NCI-H1436 treated with DMSO at 0.1 percent for 48 hours (cell line): ENCODE data around the gene C2orf72.
"Not testable (repeated sequence)": the region's sequence is repeated elsewhere in the genome, so short reads cannot be mapped to it uniquely, and the experiment has no call there.

Source experiments
- DNase-seq: peaks from one replicate; lab custom pipeline; 2025; lab: John Stamatoyannopoulos, UW

C2orf72 gene

DNA sequence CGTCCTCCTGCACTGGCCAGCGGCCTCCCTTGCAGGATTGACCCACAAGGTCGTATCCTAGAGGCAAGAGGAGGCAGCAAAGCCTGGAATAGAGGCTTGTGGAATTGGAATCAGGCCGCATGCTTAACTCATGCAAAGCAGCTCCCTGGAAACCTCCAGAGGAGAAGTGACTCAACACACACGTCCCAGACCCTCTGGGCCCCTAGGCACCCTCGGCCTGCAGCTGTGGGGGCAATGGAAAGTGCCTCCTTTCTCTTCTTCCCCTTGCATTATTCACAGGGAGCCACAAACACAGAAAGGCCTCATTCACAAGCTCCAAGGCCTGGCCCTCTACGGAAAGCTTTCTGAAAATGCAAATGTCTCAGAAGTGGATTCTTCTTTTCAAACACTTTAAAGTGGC, 21.8 kb upstream of the C2orf72 start:
- no peak for DNase-seq

DNA sequence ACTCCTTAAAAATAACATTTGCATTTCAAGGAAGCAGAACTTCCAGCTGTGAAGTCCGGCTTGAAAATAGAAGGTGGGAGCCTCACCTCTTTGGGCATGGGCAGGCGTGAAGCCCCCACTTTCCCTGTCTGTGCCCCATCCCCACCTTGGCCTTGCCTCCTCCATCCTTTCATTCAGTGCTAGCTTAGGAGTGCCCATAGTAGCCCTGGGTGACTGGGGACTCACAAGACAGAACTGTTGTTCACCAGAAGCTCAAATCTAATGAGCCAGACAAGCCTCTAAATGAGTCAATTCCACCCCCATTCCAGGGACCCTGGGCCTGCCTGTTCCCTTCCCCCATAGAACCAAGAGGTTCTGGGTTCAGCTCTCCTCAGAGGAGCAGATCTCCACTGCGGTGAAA, 21.4 kb upstream of the C2orf72 start:
- DNase-seq = no peak

DNA sequence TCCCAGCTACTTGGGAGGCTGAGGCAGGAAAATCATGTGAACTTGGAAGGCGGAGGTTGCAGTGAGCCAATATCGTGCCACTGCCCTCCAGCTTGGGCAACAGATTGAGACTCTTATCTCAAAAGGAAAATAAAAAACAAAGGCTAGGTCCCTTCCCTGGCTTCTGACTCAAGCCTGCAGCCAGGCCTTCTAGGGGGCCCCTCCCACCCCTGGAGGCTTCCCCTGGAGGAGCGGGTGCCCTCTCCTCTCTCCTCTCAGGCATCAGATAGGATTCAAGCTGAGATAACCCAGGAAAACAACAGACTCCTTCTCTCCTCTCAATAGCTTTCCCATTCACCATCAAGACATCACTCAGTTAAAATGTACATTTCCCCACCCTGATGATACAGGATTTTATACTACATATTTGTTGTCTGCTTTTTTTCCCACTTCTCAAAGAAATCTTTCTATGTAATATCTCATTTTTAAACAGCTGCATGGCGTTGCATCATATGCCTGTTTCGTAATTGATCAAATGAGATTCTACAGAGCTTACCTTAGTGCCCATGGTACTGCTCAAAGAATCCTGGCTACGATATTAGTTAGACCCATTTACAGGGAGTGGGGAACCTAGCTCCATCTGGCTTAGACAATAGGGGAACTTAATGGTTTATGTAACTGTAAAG, 20.6 kb upstream of the C2orf72 start:
- no peak for DNase-seq

DNA sequence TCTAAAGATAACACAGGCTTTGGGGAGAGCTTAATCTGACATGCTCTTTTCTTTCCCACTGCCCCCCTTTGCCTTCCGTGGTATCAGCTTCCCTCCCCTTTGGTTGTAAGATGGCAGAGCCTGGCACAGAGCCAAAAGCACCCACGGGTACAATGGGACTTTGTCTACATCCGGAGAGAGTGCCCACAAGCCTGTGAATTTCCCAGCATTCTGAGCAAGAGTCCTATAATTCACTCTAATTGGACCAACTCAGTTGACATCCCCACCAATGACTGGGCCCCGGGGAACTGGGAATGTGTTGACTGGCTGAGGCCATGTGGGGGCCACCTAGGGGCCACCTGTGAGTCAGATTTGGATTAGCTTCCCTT, 20.1 kb upstream of the C2orf72 start:
- no peak for DNase-seq

DNA sequence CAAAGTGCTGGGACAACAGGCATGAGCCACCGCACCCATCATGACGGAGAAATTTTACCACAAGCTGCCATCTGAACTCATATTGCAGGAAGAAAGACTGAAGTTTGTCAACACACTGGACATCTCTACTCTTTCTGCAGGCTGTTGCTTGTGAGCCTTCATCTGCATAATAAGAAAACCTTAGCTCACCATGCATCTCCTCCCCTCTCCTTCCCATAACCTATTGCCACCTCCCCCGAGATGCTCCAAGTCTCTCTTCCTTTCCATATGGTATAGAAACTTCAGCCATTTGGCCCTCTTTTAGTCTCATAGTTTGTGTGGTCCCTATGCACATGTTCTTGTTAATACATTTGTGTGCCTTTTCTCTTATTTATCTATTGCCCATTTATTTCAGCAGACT, 19.1 kb upstream of the C2orf72 start:
- no peak for DNase-seq

DNA sequence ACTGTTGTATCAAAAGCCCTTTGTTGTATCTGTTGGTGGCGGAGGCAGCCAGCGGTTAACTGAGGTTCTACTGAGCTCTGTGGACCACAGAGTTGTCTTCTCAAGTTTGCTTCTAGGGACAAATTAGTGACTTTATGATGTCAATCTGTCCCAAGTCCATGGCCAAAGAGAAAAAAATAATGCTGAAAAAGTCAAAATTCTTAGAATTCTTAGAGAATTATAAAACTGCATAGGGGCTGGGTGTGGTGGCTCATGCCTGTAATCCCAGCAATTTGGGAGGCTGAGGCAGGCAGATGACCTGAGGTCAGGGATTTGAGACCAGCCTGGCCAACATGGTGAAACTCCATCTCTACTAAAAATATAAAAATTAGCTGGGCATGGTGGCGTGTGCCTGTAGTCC, 12.3 kb upstream of the C2orf72 start:
- DNase-seq = not testable (repeated sequence)

DNA sequence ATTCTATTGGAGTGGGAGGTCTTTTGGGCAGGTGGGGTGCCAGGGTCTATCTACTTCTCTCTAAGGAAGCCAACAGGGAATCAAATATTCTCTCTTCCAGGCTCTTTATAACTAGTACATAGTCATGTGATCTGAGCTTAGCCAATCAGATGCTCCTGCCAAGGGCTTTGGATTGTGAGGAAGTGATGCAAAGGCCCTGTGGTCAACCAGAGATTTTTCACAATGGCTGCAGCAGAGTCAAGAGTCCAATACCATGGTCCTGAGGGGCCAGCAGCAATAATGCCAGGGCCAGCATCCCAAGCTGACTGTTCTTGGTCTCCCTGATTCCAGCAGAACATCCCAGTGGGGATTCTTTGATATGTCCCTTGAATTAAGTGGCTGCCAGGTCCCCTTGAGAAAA, 8.4 kb upstream of the C2orf72 start:
- no peak for DNase-seq

DNA sequence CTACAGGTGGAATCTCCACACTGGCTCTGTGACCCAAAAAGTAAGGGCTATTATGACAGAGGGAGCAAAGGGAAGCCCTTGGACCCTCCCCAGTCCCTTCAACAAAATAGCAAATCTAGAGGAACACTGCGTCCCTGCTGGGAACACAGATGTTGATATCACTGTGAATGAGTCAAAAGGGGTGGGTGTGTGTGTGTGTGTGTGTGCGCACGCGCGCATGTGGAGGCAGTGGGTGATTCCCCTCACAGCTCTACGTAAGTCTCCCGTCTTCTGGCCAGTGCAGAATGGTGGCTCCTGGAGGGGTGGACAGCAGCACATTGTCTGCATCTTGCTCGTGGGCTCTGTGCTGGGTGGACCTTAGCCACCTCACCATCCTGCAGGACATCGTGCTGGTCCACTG, 7.8 kb upstream of the C2orf72 start:
- no peak for DNase-seq

DNA sequence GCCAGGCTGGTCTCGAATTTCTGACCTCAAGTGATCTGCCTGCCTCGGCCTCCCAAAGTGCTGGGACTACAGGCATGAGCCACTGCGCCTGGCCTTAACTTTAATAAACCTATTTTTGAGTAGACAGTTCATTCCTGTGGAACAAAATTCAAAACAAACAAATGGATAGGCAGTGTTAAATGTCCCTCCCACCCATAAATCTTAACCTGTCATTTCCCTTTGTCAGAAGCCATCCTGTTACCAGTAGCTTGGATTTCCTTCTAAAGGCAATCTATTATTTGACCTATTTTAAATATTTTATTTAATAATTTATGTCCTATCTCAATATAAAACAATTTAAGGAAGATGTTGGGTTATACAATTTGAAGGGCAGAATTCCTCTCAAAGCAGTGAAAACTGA, 6.6 kb upstream of the C2orf72 start:
- DNase-seq = no peak

DNA sequence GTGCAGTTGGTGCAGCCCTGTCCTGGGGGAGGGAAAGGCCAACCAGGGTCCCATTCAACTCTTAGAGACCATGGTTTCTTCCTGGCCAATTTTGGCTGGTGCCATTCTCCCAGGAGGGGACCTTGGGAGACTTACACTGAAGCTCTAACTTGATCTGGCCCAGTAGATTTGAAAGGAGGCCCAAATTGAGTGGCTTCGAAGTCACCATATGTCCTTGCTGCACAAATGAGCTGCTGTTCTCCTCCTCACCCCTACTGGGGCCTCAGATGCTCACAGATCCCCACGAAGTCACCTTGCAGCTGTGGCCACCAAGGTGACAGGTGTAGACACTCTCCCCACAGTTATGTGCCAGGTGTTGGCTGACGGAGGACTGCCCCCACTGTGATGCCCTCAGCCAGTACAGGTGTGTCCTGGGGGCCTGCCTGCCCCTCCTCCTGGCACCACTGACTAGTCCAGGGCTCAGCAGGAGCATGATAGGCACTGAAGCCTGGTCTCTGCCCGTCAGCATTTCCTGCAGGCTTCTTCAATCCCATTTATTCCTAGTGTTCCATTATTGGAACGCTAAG, 4.7 kb upstream of the C2orf72 start:
- DNase-seq = no peak

DNA sequence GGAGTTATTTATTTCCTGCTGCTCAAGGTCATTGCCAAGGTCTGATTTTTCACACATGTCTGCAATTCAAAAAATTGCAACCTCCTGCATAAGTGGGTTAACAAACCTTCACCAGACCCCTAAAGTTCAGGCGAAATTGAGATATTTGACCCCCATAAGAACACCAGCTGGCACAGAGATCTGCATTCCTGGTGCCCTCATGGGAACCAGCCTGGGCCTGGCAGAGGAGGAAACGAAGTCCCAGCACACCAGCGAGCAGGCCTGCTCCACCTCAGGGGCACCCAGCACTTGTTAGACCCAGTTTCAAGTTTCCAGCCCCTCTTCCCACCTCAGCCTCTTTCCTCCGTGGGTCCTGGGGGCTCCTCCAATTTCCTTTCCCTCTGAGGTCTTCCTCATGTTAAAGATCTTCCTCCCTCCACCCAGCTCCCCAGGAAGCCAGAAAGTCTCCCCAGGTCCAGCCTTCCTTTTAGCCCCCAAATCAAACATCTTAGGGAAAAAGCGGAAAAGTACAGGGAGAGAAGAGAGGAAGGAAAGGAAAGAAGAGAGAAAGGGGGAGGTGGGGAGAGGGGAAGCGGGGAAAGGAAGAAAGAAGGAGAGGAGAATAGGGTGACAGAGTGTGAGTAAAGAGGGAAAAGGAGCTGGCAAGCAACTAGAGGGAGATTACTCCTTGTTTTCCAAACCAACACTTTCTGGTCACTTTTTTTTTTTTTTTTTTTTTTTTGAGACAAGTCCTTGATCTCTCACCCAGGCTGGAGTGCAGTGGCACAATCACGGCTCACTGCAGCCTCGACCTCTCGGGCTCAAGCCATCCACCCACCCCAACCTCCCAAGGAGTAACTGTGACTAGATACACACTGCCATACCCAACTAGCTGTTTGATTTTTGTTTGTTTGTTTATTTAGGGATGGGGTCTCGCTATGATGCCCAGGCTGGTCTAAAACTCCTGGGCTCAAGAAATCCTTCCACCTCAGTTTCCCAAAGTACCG, 3.9 kb upstream of the C2orf72 start:
- no peak for DNase-seq

DNA sequence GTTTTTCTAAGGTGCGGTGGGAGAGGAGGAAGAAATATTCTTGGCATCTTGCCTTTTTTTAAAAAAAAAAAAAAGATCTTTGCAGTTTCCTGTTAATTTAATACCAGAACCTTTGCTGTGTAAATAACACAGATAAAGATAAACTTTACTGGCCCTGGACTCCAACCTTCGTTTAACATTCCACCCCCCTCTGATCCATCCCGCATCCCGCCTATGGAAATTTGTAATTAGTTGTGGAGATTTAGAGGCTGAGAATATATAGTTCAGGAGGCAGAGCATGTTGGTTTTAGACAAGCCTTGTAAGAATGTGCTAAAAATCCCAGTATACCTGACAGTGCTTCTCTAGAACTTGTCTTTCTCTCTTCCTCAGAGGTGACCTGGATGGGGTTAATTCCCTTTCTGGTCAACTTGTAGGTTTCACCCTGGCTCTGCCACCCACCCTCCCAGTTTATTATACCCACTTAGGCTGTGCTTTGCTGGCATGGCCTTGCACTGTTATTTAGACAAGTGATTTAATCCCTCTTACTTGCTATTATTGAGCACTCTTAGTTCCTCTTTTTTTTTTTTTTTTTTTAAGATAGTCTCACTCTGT, 2.9 kb upstream of the C2orf72 start:
- DNase-seq = no peak

DNA sequence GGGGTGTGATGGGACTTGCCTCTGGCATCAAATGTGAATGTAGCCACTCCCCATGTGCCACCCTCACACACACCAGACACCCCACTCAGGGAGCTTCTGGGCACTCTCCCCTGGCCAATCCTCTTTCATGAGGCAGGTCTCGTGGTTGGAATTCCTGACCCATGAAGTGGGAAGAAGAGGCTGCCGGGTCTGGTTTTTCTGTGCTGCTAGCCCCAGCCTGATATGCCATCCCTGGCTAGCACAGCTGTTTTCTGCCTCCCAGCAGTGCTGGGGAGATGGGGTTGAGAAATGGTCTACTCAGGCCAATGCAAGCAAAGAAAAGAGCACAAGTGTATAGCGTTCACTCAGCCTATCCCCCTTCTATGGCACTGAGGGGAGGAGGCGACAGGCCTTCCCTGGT, 1.2 kb upstream of the C2orf72 start:
- DNase-seq = no peak

DNA sequence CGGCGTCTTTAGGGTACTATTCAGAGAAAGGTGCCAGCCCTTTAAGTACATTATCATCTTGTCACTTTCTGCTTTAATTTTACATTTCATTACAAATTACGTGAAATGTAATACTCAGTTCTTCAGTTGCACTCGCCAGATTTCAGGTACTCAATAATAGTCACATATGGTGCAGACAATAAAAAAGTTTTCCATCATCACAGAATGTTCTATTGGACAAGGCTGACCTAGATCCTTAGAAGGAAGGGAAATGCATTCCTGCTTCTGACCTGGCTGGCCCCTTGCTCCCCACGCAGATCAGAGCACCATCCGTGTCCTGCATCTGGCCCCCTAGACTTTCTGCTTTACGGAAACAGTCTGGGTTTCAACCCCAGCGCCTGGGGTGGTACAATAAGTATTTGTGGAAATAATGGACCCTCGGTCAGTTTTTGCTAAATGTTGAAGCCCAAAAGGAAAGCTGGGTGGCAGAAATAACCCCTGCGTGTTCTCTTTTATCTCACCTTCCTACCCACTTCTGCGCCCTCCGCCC, 681 bp upstream of the C2orf72 start:
- DNase-seq = no peak

DNA sequence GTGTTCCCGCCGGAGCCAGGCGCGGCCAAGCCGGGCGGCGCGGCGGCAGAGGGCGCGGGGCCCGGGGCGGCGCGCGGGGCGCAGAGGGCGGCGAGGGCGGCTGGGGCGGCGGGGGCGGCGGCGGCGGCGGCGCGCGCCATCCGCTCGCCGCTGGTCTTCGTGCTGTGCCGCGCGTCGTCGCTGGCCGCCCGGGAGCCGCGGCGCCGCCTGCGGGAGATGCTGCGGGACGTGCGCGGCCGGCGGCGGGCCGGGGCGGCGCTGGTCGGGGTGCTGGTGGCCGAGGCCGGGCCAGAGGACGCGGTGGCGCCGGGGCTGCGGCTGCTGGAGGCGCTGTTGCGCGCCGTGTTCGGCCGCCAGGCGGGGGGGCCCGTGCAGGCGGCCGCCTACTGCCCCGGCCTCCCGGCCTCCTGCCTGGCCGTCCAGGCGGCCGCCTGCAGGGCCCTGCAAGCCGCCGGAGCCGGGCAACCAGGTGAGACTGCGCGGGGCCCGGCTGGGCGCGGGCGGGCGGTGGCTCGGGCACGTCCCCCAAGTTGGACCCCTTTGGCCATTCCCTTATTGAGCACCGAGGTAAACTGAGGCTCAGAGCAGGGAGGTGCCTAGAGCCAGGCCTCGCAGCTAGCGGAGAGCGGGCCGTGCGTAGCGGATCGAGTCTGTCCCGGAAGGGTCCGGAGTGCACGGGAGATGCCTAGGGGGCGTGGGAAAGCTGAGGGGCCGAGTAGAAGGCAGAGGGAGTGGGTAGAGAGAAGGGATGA, 584 bp downstream of the C2orf72 start:
- no peak for DNase-seq

DNA sequence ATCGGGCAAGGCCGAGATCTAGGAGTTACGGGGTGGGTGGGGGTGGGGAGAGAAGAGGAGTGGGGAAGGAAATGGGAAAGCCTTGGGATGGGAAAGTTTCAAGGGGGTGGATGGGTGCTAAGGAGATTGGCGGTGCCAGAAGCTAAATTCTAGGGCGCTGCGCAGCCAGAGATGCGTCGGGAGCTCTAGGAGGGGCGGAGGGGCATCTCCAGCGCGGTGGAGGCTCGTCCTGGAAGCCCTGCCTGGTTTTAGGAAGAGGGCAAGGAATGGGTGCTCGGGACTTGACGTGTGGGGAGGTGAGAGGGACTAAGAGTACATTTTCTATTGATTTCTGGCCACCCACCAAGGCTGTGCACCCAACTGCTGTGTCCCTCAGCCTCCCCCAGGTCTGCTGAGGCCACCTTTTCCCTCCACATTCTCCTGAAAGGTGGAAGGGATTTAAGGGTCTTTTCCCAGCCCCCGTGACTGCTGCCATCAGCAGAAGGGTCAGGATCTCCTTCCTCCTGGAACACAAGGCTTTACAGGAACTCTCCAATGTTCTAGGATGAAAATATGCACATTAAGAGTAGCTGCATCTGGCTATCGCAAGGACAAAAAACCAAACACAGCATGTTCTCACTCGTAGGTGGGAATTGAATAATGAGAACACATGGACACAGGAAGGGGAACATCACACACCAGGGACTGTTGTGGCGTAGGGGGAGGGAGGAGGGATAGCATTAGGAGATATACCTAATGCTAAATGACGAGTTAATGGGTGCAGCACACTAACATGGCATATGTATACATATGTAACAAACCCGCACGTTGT, 1.4 kb downstream of the C2orf72 start:
- no peak for DNase-seq

DNA sequence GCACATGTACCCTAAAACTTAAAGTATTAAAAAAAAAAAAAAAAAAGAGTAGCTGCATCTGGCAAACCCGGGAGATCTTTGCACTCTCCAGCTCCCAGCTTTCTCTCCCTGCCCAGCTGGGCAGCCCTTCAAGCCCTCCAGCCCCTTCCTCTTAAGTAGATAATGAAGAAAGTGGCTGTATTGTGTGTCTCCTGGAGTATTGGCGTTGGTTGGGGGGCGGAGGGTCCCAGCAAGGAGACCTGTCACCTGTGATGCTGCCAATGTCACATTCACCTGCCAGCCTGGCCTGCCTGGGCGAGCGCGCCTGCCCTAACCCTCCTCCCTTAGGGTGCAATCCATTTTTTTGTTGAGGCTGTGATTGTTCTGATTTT, 2.0 kb downstream of the C2orf72 start:
- DNase-seq = no peak

DNA sequence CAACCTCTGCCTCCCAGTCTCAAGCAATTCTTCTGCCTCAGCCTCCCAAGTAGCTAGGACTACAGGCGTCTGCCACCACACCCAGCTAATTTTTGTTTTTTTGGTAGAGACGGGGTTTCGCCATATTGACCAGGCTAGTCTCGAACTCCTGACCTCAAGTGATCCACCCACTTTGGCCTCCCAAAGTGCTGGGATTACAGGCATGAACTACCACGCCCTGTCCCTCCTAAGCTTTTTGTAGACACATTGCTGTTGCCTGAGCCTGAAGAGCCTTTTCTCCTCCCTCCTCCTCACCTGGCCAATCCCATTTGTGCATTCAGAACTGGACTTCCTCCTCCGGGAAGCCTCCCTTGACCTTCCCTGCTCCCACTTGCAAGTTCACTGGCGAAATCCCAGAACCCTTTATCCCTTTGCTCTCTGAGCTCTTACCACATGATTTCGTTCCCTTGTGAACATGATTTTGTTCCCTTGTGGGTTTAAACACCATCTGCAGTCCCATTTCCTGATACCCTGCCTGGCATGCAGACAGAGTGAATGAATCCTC, 2.6 kb downstream of the C2orf72 start:
- no peak for DNase-seq

DNA sequence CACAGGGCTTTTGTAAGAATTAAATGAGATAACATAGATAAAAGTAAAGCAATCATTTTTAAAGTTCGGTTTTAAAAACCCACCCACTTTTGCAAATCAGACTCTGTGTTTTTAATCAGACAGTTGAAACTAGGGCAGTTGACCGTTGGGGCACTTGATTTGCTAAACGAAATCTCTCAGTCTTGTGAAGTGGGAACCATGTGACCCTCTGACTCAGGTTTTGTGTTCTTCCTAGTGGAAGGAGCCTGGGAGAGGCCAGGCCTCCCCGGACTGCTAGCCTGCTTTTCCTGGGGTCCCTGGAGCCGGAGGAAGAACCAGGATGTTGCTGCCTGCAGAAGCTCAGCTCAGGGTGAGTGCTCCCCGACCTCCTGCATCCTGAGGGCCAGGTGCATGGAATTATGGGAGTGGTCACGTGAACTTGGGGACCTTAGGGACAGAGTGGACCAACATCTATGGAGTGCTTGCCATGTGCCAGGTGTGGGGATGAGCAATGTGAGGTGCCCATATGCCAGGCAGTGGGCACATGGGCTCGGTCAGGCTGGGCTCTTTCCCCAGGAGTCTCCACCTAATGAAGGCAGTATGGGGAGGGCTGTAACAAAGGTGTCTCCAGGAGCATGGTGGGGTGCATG, 3.9 kb downstream of the C2orf72 start:
- no peak for DNase-seq

DNA sequence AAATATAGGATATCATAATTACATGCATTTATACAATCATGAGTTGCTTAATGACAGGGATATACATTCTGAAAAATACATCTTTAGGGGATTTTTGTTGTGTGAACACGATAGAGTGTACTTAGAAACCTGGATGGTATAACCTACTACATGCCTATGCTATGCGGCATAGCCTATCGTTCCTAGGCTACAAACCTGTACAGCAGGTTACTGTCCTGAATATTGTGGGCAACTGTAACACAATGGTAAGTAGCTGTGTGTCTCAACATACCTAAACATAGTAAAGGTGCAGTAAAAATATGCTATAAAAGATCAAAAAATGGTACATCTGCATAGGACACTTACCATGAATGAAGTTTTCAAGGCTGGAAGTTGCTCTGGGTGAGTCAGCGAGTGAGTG, 6.5 kb downstream of the C2orf72 start:
- no peak for DNase-seq
